GM19099 (cell line): ENCODE results near the gene EID1.

Source experiments
- POLR2A ChIP-seq: IDR thresholded peaks from 3 replicates; pipeline ENCODE4 v1.6.1; 2011; ENCODE audit warnings: low read depth; ENCODE audit not compliant: insufficient read length; ENCODE audit errors: extremely low read depth

The EID1 gene, protein sequence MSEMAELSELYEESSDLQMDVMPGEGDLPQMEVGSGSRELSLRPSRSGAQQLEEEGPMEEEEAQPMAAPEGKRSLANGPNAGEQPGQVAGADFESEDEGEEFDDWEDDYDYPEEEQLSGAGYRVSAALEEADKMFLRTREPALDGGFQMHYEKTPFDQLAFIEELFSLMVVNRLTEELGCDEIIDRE

DNA sequence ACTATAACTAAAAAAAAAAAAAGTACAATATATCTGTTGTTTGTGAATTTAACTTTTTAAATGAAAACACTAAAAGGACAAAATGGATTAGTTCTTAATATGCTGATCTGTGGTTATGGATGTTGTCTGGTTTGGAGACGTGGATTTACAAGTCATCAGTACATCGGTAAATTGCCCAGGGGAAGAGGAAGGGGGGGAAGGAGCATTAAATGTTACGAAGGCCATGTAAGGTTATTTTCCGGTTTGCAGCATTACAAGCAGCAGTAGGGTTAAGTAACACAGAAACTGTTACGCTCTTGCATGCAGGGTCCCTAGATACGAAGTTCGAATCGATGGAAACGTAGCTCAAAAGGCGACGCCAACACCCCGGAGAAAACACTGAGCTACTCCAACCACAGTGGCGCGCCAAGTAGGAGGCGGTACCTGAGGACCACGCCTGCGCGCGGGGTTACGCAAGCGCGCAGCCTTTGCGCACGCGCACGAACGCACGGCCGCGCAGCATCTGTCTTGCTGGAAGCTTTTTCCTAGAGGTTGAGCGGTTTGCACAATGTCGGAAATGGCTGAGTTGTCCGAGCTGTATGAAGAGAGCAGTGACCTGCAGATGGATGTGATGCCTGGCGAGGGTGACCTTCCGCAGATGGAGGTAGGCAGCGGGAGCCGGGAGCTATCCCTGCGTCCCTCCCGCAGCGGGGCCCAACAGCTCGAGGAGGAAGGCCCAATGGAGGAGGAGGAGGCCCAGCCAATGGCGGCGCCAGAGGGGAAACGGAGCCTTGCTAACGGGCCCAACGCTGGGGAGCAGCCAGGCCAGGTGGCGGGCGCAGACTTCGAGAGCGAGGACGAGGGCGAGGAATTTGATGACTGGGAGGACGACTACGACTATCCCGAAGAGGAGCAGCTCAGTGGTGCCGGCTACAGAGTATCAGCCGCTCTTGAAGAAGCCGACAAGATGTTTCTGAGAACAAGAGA lies at the start of gene EID1:
Gene EID1, plus strand, starts transcription at position 505 of the 966 bp plus-strand sequence. Its CDS starts 43 bp downstream, at position 548.
- peak; percentile 92 for TF ChIP-seq POLR2A

DNA sequence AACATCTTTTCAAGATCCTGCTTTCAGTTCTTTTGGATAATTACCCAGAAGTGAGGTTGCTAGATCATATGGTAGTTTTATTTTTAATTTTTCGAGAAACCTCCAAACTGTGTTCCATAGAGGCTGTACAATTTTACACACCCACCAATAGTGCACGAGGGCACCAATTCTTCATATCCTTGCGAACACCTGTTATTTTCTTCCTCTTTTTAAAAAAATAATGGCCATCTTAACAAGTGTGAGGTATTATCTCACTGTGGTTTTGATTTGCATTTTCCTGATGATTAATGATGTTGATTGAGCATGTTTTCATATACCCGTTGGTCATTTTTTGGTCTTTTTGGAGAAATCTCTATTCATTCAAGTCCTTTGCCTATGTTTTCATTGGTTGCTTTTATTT lies 49.5 kb upstream of the EID1 start:
- no peak for TF ChIP-seq POLR2A

GRCh38 chr15:48828906-48829305 lies 49.0 kb upstream of the EID1 start:
- TF ChIP-seq POLR2A: no peak

DNA sequence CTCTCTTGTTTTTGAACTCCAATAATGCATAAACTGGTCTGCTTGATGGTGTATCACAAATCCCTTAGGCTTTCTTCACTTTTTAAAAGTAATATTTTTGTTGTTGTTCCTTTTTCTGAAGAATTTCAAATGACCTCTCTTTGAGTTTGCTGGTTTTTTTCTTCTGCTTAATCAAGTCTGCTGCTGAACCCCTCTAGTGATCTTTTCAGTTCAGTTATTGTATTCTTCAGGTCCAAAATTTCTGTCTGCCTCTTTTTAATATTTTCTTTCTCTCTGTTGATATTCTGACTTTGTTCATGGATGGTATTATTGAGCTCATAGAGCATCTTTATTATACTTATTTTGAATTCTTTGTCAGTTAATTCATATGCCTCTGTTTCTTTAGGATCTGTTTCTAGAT lies 45.3 kb upstream of the EID1 start:
- TF ChIP-seq POLR2A: no peak

- no peak for TF ChIP-seq POLR2A
Measured at GRCh38 chr15:48833526-48834239, 44.3 kb upstream of the EID1 start.

DNA sequence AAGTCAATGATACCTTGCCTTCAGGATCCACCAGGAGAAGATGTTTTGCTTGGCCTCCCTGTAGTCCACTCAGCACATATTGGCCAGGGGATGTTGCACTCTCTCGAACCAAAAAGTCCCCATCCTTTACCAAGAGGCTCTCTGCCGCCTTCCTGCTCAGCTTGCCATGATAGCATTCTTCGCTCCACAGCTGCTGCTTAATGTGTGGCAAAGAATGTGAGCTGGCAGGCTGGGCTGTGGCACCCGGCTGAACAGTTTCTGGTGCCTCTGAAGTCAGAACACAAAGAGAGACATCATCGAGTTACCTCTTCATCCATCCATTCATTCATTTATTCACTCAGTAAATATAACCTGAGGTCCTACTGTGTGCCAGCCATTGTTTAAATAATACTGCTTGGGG lies 43.2 kb upstream of the EID1 start:
- TF ChIP-seq POLR2A: no peak

DNA sequence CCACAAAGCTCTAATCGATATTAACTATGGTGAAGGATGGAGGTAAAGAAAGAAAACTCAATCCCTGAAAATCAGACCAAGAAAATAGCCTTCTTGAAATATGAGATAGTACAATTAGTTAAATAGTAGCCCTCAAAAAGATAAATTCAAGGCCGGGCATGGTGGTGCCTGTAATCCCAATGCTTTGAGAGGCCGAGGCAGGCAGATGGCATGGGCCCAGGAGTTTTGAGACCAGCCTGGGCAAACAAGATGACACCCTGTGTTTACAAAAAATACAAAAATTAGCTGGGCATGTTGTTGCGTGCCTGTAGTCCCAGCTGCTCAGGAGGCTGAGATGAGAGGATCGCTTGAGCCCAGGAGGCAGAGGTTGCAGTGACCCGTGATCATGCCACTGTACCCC lies 35.4 kb upstream of the EID1 start:
- TF ChIP-seq POLR2A: no peak

GRCh38 chr15:48845123-48845522 lies 32.8 kb upstream of the EID1 start:
- TF ChIP-seq POLR2A: no peak

DNA sequence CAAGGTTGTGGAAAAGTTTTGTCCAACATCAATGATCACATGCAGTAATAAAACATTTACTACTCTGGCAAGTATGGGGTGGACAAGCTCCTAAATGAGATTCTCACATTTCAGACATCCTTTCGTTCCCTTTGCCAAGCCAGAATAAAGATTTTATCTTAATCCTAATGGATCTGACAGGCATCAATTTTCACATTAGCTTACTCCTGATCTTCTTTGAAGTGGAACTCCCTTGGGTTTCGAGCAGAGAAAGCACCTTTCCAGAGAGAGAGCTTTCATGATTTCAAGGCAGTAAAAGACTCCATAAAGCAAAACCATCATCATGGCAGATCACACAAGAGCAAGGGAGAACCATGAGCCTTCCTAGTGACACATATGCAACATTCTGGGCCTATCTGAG lies 27.3 kb upstream of the EID1 start:
- no peak for TF ChIP-seq POLR2A

- TF ChIP-seq POLR2A: no peak
Measured at GRCh38 chr15:48851956-48852355, 26.0 kb upstream of the EID1 start.

- TF ChIP-seq POLR2A: no peak
Measured at GRCh38 chr15:48855501-48856440, 22.2 kb upstream of the EID1 start.

DNA sequence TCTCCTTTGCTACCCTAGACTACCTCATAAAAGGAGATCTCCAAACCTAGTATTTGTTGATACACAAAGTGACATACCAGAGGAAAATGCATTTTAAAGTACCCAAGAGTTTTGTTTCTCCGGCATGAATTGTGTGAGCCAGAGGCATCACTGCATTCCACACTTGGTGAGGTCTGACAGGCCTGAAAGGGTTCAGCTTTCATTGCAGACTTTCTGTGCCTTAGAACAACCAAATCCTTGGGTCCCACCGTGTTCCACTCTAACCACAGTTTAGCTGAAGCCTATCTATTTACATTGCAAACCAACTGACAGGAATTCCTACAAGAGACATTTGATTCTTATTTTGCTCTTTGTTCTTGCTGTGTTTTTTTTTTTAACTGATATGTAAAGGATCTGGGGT lies 21.0 kb upstream of the EID1 start:
- TF ChIP-seq POLR2A: no peak

- TF ChIP-seq POLR2A: no peak
Measured at GRCh38 chr15:48858401-48858800, 19.5 kb upstream of the EID1 start.

DNA sequence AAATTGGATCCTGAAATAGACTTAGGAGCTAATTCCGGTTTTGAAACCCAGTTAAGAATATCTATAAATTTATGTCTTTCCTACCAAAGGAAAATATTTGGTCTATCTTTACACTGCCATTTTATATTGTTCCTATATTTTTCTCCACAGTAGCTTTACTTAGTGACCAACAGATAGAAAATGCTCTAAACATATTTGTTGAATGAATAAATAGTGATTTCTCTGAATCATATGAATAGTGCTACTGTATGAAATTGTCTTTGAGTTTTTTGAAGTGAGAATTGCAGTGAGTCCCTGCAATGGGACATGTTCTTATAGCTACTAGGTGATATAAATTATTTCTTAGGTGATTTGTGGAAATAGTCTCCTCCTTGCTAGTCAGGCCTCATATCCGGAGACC lies 18.5 kb upstream of the EID1 start:
- TF ChIP-seq POLR2A: no peak
